GM12864 (cell line): ENCODE data around the gene EXOG.

Source experiments
- DNase-seq: peaks from one replicate; pipeline ENCODE4 v3.0.0-alpha.2; 2011; ENCODE audit warnings: low read depth
- H3K4me3 ChIP-seq: 2 replicates; pipeline ENCODE4 v1.5.1; 2011; ENCODE audit warnings: mild to moderate bottlenecking, low read depth, low read length, control low read depth
- CTCF ChIP-seq: IDR thresholded peaks from 2 replicates; pipeline ENCODE4 v1.5.1; 2011; ENCODE audit warnings: low read depth, mild to moderate bottlenecking, moderate library complexity, low read length, control low read depth, inconsistent platforms; ENCODE audit errors: missing control alignments

The EXOG gene

GRCh38 chr3:38460377-38461270 is 35.5 kb upstream of the EXOG start:
- no peak for TF ChIP-seq CTCF
- H3K4me3 ChIP-seq: no peak overlapping the region
- DNase-seq: no peak

- TF ChIP-seq CTCF: no peak
- DNase-seq: no peak
- H3K4me3 ChIP-seq: no peak overlapping the region
Measured at GRCh38 chr3:38465588-38466154, 30.5 kb upstream of the EXOG start.

DNA sequence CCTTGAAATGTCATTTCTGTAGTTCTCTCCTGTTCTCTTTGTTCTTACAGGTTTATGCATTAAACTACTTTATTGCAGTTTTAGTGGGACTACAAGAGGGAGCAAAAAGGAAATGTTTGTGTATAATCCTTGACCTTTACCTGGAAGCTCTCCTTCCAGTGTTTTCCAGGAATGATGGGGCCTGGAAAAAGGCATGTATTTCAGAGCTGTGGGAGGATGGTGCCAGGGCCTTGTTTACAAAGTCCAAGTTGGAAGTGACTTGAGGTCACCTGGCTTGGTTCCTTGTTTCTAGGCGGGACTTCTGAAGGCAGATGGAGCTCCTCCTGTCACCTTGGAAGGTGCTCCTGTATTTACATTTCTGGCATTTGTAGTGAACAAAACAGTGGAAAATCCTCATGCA is 27.4 kb upstream of the EXOG start:
- no peak for DNase-seq
- H3K4me3 ChIP-seq: no peak overlapping the region
- no peak for TF ChIP-seq CTCF

DNA sequence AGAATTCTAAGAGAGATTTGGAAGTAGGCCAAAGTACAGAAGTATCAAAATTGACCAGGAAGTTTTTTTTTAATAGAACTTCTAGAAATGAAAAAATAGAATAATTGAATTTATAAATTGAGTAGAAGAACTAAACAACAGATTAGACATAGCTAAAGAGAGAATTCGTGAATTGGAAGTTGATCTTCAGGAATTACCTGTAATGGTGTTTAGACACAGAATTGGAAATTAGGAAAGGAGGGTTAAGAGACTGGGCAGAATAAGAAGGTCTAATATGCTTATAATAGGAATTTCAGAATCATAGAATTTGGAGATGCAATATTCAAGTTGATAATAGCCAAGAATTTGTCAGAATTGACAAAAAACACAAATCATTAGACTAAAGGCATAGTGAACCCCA is 26.3 kb upstream of the EXOG start:
- TF ChIP-seq CTCF: no peak
- no peak for DNase-seq
- no peak overlapping the region for H3K4me3 ChIP-seq

- DNase-seq: no peak
- H3K4me3 ChIP-seq: no peak overlapping the region
- TF ChIP-seq CTCF: no peak
Measured at GRCh38 chr3:38471260-38471857, 24.8 kb upstream of the EXOG start.

DNA sequence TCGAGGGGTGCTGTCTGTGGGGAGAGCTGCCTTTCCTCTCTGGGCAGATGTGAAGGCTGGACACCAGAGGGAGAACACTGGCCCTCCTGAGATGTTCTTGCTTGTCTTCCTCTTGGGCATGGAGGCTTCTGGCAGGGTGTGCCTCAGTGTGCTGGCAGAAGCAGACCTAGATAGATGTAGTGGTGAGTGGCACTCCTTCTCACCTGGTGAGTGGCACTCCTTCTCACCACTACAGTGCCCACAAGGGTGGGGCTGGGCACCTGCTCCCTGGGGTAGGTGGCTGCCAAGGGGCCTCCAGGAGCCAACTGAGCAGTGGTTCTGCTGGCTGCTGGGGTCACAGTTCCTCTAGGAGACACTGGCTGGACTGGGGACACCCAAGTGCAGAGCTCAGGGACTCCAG is 23.8 kb upstream of the EXOG start:
- no peak overlapping the region for H3K4me3 ChIP-seq
- TF ChIP-seq CTCF: no peak

More for the DNA sequence above, 23.8 kb upstream of the EXOG start:
- no peak for DNase-seq
